Upper lobe of left lung (tissue), 6 donors: Measurements from ENCODE around the gene NAP1L5. TPM values are rescaled to one million over a fixed set of nuclear protein-coding genes. Genes with fewer than 3 reads are reported as not detected.

Source experiments
- ATAC-seq, 2 donors: fragments of 200-7000 bp; cut with Tn5 transposase; one replicate each; pipeline ENCODE4 v1.9.1; 2022; ENCODE audit warnings: mild to moderate bottlenecking in 2 of 2, moderate library complexity in 2 of 2; ENCODE audit not compliant: low FRiP score in 2 of 2
- DNase-seq, 2 donors: peaks; one replicate each; pipeline ENCODE4 v3.0.0-alpha.2; 2019 to 2020
- H3K27ac ChIP-seq, 4 donors: fragments of 200-600 bp; sonication (generic); one replicate each; pipeline ENCODE4 v1.5.1; 2016 to 2019
- H3K27me3 ChIP-seq, 4 donors: fragments of 200-600 bp; sonication (generic); one replicate each; pipeline ENCODE4 v1.5.1; 2017 to 2019
- H3K36me3 ChIP-seq, 4 donors: fragments of 200-600 bp; sonication (generic); one replicate each; pipeline ENCODE4 v1.5.1; 2016 to 2019
- H3K4me1 ChIP-seq, 4 donors: fragments of 200-600 bp; sonication (generic); one replicate each; pipeline ENCODE4 v1.5.1; 2018 to 2019
- H3K4me3 ChIP-seq, 4 donors: fragments of 200-600 bp; sonication (generic); one replicate each; pipeline ENCODE4 v1.5.1; 2017 to 2019; ENCODE audit warnings: mild to moderate bottlenecking in 2 of 4, moderate library complexity in 1 of 4
- H3K9me3 ChIP-seq, 4 donors: fragments of 200-600 bp; sonication (generic); one replicate each; pipeline ENCODE4 v1.5.1; 2018 to 2019
- EP300 ChIP-seq, 4 donors: sonication (generic); formaldehyde crosslinking; IDR thresholded peaks; one replicate each; pipeline ENCODE4 v1.5.1; 2017; ENCODE audit warnings: antibody characterized with exemption in 4 of 4, control low read depth in 2 of 4
- POLR2A ChIP-seq, 4 donors: fragments of 450-650 bp; IDR thresholded peaks; one replicate each; pipeline ENCODE4 v1.5.1; 2016 to 2017; ENCODE audit warnings: antibody characterized with exemption in 4 of 4, mild to moderate bottlenecking in 2 of 4
- POLR2AphosphoS5 ChIP-seq, 2 donors: sonication (generic); formaldehyde crosslinking; IDR thresholded peaks; one replicate each; pipeline ENCODE4 v1.5.1; 2017; ENCODE audit warnings: antibody characterized with exemption in 2 of 2
- WGBS, 2 donors: methylation state at CpG; one replicate each; pipeline ENCODE4 v1.1.5; 2017 to 2018; 5-methylcytosine and 5-hydroxymethylcytosine counted together
- total RNA-seq, 6 donors: library from RNA; depleted of rRNA in 4 of 6; stranded (reverse); fragments of >200 nt in 4 of 6; gene quantifications; one replicate each; pipeline versions ENCODE4 v1.1.0 to v1.2.1, GENCODE V29; 2016 to 2021
- TF ChIP-seq, protein P1 (sequence below), 6 experiments: fragments of 450-650 bp in 4 of 6; fragments of 200-600 bp in 2 of 6; sonication (generic) in 2 of 6; IDR thresholded peaks; one replicate each; pipeline ENCODE4 v1.5.1; 2016 to 2019; ENCODE audit warnings: antibody characterized with exemption in 6 of 6
- donor health status: DM: no; HTN: no; CAD: no; lungs with moderate emphysema.
- donor health status: DM: no; HTN: yes; CAD: no; lungs with severe emphysema.

Gene NAP1L5
- total RNA-seq, 6 donors from 2014 or later = 1.5 to 3.0 (median 2.8) TPM; not detected in 1

DNA sequence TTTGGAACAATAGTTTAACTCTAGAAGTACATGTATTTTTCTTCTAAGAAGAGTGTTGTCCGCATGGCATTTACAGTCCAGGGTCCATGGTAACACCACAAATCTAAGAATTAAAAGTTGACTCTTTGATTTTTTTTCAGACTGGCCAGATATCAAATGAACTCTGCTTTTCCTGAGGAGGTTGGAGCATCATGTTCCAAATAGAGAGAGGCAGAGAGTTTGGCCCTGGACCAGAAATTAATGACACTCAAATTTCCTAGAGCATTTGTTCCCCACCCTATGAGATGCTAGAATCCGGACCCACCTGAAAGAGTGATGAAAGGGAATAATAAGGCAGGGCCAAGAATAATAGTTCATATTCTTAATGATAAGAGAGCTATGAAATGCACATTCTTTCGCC lies 47.0 kb upstream of the NAP1L5 start:
- Histone ChIP-seq H3K27me3 (no peaks in the 10 kb centered on the region), H3K36me3 (peaks cover 15 to 65% (median 28%) of the 10 kb centered on the region in 4 donors), H3K4me1 (no peaks in the 10 kb centered on the region), H3K4me3 (no peak overlapping the region), H3K27ac (no peak overlapping the region), H3K9me3 (no peaks in the 10 kb centered on the region)
- DNase-seq = no peak
- TF ChIP-seq, protein P1, sequence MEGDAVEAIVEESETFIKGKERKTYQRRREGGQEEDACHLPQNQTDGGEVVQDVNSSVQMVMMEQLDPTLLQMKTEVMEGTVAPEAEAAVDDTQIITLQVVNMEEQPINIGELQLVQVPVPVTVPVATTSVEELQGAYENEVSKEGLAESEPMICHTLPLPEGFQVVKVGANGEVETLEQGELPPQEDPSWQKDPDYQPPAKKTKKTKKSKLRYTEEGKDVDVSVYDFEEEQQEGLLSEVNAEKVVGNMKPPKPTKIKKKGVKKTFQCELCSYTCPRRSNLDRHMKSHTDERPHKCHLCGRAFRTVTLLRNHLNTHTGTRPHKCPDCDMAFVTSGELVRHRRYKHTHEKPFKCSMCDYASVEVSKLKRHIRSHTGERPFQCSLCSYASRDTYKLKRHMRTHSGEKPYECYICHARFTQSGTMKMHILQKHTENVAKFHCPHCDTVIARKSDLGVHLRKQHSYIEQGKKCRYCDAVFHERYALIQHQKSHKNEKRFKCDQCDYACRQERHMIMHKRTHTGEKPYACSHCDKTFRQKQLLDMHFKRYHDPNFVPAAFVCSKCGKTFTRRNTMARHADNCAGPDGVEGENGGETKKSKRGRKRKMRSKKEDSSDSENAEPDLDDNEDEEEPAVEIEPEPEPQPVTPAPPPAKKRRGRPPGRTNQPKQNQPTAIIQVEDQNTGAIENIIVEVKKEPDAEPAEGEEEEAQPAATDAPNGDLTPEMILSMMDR (IDR thresholded peaks at IDR 0.05) = no peak
- TF ChIP-seq EP300 (IDR thresholded peaks at IDR 0.05) (no peak), POLR2AphosphoS5 (IDR thresholded peaks at IDR 0.05) (no peak), POLR2A (IDR thresholded peaks at IDR 0.05) (no peak)
- ATAC-seq = no peak
- 77 to 85% methylated on average over 3 of the region's 3 CpGs for WGBS, 2 donors

DNA sequence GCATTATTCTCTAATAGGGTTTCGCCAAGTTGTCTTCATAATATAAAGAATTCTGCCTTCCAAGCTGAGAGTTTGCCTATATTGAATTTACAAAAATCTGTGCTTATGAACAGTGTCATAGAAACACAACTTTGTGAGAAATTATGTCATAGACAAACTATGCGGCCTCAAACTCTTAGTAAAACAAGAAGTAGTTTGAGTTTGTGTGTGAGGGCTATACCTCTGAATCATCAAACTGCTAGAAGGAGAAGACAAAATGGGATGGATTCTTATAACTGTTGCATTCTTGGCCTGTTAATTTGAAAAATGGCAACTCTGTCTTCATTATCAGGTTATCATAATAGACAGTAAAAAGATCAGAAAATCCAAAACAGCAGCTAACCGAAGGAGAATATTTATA lies 46.1 kb upstream of the NAP1L5 start:
- WGBS, 2 donors = 93 to 98% methylated on average over 3 of the region's 3 CpGs
- no peaks in the 10 kb centered on the region for H3K27me3 ChIP-seq
- H3K36me3 ChIP-seq = peaks cover 9 to 58% (median 20%) of the 10 kb centered on the region in 4 donors
- no peaks in the 10 kb centered on the region for H3K4me1 ChIP-seq
- TF ChIP-seq, protein P1 (IDR thresholded peaks at IDR 0.05) = no peak
- TF ChIP-seq EP300 (IDR thresholded peaks at IDR 0.05) = no peak
- no peaks in the 10 kb centered on the region for H3K9me3 ChIP-seq
- no peak overlapping the region for H3K27ac ChIP-seq
- ATAC-seq = no peak
- H3K4me3 ChIP-seq = no peak overlapping the region
- DNase-seq = no peak

DNA sequence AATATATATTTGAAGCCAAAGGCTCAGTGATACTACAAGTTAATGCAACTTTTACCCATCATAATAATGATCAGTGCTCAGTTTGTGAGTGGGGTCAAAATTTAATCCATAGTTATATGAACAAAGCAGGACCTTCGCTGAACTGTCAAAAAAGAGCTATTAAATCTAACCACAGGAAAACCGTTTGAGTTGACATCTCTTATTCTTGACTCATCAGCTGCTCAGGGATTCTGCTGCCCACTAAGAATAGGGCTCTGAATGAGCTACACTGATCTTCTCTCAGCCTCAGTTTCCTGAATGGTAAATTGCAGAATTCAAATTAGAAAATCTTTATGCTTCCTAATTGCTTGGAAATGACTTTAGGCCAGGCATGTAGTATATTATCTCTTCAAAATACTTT lies 44.9 kb upstream of the NAP1L5 start:
- peaks cover 6 to 54% (median 15%) of the 10 kb centered on the region in 4 donors for H3K36me3 ChIP-seq
- DNase-seq (no peak), ATAC-seq (no peak)
- peaks cover 4 to 10% (median 8%) of the 10 kb centered on the region in 4 donors for H3K4me1 ChIP-seq
- 66 to 80% methylated on average over 2 of the region's 2 CpGs for WGBS, 2 donors
- H3K4me3 ChIP-seq = no peak overlapping the region
- TF ChIP-seq POLR2AphosphoS5 (IDR thresholded peaks at IDR 0.05) (no peak), EP300 (IDR thresholded peaks at IDR 0.05) (no peak), POLR2A (IDR thresholded peaks at IDR 0.05) (no peak)
- TF ChIP-seq, protein P1 (IDR thresholded peaks at IDR 0.05) = no peak
- no peaks in the 10 kb centered on the region for H3K9me3 ChIP-seq
- no peaks in the 10 kb centered on the region for H3K27me3 ChIP-seq
- H3K27ac ChIP-seq = no peak overlapping the region

DNA sequence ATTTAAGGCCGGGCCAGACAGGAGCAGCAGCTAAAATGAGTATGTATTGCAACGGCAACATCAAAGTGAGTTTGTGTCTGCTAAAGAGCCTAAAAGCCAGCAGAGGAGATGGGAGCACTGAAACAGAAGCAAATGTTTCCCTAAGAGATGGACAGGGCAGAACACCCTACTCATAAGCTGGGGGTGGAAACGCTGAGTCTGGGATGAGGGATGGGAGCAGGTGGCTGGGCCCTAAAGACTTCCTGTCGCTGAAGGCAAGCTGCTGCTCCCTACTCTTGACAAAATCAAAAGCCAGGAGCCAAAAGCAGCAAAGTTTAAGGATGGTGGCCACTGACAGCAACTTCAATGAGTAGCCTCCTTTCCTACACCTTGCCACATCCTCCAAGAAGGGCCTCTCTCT lies 40.6 kb upstream of the NAP1L5 start:
- Histone ChIP-seq H3K9me3 (no peaks in the 10 kb centered on the region), H3K36me3 (peaks cover 3 to 32% (median 4%) of the 10 kb centered on the region in 4 donors), H3K4me3 (no peak overlapping the region), H3K4me1 (peaks cover 13 to 20% (median 18%) of the 10 kb centered on the region in 4 donors), H3K27me3 (no peaks in the 10 kb centered on the region), H3K27ac (peak overlapping the region in 2 of 4 donors; percentile 23 to 32)
- no peak for TF ChIP-seq POLR2A (IDR thresholded peaks at IDR 0.05)
- TF ChIP-seq, protein P1 (IDR thresholded peaks at IDR 0.05) = no peak
- TF ChIP-seq POLR2AphosphoS5 (IDR thresholded peaks at IDR 0.05) = no peak
- TF ChIP-seq EP300 (IDR thresholded peaks at IDR 0.05) = no peak
- ATAC-seq (no peak), DNase-seq (no peak)
- WGBS, 2 donors = 82 to 90% methylated on average over 4 of the region's 4 CpGs

DNA sequence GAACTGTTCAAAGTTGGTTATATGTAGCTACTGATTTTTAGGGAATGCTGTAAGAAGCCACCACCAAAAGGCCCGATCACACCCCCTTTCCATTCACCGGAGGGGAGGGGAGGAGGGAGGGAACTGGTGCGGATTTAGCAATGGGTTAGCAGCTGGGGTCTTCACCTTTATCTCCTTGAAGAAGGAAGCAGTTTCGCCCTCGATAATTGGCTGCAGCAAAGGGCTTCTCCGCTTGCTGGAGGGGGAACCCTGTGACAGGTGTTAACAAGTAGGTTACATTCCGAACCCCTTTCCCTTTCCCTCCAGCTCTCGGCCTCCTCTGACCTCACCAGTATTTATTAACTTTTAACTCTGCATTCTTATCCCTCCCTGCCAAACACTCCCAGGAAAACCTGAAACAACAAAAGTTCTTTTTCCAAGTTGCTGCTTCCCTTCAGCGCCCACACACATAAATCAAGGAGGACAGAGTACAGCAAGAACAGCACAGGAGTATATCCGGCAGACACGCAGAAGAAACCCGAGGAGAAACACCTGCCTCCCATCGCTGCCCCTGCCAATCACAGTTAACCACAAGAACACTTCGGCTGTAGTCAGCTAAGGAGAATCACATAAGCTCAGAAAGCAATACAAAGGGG lies 39.8 kb upstream of the NAP1L5 start:
- TF ChIP-seq EP300 (IDR thresholded peaks at IDR 0.05) = no peak
- TF ChIP-seq, protein P1 (IDR thresholded peaks at IDR 0.05) = no peak
- no peak for TF ChIP-seq POLR2A (IDR thresholded peaks at IDR 0.05)
- no peak for TF ChIP-seq POLR2AphosphoS5 (IDR thresholded peaks at IDR 0.05)
- Histone ChIP-seq H3K27ac (peak overlapping the region in 2 of 4 donors; percentile 23 to 32), H3K27me3 (no peaks in the 10 kb centered on the region), H3K4me3 (no peak overlapping the region), H3K4me1 (peaks cover 13 to 20% (median 18%) of the 10 kb centered on the region in 4 donors), H3K36me3 (peaks cover 3 to 28% (median 4%) of the 10 kb centered on the region in 4 donors), H3K9me3 (no peaks in the 10 kb centered on the region)
- WGBS, 2 donors = 24 to 29% methylated on average over 13 to 14 of the region's 14 CpGs
- ATAC-seq (peak; percentile 16 to 47), DNase-seq (peak in 1 of 2 donors; percentile 58)
